ENCODE results near the gene SPECC1L.

SPECC1L gene

GRCh38 chr22:24383061-24383460, 112.4 kb downstream of the SPECC1L start:
- TF ChIP-seq CTCF (IDR thresholded peaks at IDR 0.05; ENCODE audit: low read depth, low read length, missing control alignments) = no peak

GRCh38 chr22:24384131-24384530, 113.5 kb downstream of the SPECC1L start:
- no peak for DNase-seq (ENCODE audit: extremely low read depth, low read depth)
- H3K4me3 ChIP-seq (replicated peaks; ENCODE audit: low read depth, low read length) = no peak overlapping the region
- TF ChIP-seq CTCF (IDR thresholded peaks at IDR 0.05; ENCODE audit: low read depth, low read length, missing control alignments) = no peak

More at GRCh38 chr22:24383061-24383460, 112.4 kb downstream of the SPECC1L start:
- no peak overlapping the region for H3K4me3 ChIP-seq (replicated peaks; ENCODE audit: low read depth, low read length)
- DNase-seq (ENCODE audit: extremely low read depth, low read depth) = no peak

- no peak for TF ChIP-seq CTCF (IDR thresholded peaks at IDR 0.05; ENCODE audit: low read depth, low read length, missing control alignments)
- H3K4me3 ChIP-seq (replicated peaks; ENCODE audit: low read depth, low read length) = no peak overlapping the region
- no peak for DNase-seq (ENCODE audit: extremely low read depth, low read depth)
These were observed 116.4 kb downstream of the SPECC1L start for GRCh38 chr22:24386937-24387471.

- no peak for DNase-seq (ENCODE audit: extremely low read depth, low read depth)
- no peak overlapping the region for H3K4me3 ChIP-seq (replicated peaks; ENCODE audit: low read depth, low read length)
- no peak for TF ChIP-seq CTCF (IDR thresholded peaks at IDR 0.05; ENCODE audit: low read depth, low read length, missing control alignments)
These were observed 119.0 kb downstream of the SPECC1L start for GRCh38 chr22:24389680-24390079.

GRCh38 chr22:24390156-24390555, 119.5 kb downstream of the SPECC1L start:
- no peak for TF ChIP-seq CTCF (IDR thresholded peaks at IDR 0.05; ENCODE audit: low read depth, low read length, missing control alignments)
- no peak overlapping the region for H3K4me3 ChIP-seq (replicated peaks; ENCODE audit: low read depth, low read length)
- DNase-seq (ENCODE audit: extremely low read depth, low read depth) = no peak

GRCh38 chr22:24390576-24390975, 119.9 kb downstream of the SPECC1L start:
- H3K4me3 ChIP-seq (replicated peaks; ENCODE audit: low read depth, low read length) = no peak overlapping the region
- no peak for DNase-seq (ENCODE audit: extremely low read depth, low read depth)
- no peak for TF ChIP-seq CTCF (IDR thresholded peaks at IDR 0.05; ENCODE audit: low read depth, low read length, missing control alignments)

GRCh38 chr22:24391836-24392217, 121.2 kb downstream of the SPECC1L start:
- H3K4me3 ChIP-seq (replicated peaks; ENCODE audit: low read depth, low read length) = no peak overlapping the region
- no peak for DNase-seq (ENCODE audit: extremely low read depth, low read depth)
- TF ChIP-seq CTCF (IDR thresholded peaks at IDR 0.05; ENCODE audit: low read depth, low read length, missing control alignments) = no peak

Data from HFF-Myc (cell line).